GM21723 (cell line): Measurements from ENCODE around the gene RPL34.
"Not testable (repeated sequence)": the region's sequence is repeated elsewhere in the genome, so short reads cannot be mapped to it uniquely, and the experiment has no call there.

Experiments used
- ATAC-seq: cut with Tn5 transposase; IDR thresholded peaks from one replicate; pipeline ENCODE4 v1.9.1; 2021; ENCODE audit warnings: mild to moderate bottlenecking, moderate library complexity; ENCODE audit not compliant: unreplicated experiment

RPL34 gene

DNA sequence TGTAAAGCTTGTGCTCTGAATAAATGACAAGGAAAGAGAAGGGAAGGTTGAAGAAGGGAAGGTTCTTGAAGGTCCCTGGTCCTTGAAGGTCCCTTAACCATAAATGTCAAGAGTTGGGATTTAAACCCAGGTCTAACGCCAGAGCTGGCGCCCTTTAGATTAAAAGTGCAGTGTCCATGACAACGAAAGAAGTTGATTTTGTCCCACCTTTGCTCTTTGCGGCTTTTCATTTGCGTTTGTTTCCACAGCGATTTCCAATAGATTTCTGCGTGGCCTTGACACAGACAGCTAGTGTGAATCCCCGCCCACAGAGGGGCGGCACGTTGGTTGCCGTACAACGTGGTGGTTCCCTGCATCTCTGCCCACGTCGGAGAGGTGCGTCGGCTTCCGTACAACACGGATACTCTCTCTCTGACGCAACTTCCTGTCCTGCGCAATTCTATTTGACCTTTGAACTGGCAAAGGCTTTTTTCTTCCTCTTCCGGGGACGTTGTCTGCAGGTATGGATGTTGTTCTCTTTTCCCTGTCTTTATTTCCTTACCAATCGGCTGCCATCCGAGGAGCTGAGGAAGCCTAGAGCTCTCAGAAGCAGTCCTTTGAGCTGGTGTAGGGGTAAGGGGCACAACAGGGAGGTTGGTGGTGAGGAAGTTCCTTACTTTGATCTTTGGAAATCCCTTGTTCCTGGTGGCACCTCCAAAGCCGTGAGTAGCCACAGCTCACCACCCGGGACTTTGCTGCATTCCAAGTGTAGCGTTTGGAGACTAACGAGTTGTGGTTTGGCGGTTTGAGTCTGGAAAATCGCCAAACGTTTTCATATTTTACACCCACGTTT lies at the start of gene RPL34:
RPL34 (plus strand) TSS at position 476 of the 832 bp plus-strand sequence. CDS start 1,384 bp downstream, outside the sequence.
- peak; percentile 100 for ATAC-seq

DNA sequence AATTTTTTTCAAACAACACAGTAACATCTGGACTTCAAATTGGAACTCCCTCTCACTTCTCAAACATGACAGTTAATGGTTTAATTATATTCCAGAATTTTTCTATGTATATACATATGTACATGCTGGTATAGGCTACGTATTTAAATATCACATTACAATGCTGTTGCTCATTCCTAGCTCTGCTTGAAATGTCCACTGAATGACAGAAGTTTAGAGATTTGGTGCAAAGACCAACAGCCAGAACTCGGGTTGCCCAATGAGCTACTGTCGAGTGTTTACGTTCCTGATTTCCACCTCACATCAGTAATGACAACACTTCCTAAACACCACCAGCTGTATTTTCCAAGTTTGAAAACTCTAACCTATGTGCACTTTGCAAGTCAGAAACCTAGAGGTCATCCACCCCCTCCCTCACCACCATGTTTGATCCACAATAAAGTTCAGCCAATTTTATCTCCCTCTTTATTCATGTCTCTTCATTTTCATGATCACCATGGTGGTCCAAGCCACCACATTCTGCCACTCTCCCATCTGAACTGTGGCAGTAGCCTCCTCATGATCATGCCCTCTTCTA lies 49.3 kb upstream of the RPL34 start:
- no peak for ATAC-seq

DNA sequence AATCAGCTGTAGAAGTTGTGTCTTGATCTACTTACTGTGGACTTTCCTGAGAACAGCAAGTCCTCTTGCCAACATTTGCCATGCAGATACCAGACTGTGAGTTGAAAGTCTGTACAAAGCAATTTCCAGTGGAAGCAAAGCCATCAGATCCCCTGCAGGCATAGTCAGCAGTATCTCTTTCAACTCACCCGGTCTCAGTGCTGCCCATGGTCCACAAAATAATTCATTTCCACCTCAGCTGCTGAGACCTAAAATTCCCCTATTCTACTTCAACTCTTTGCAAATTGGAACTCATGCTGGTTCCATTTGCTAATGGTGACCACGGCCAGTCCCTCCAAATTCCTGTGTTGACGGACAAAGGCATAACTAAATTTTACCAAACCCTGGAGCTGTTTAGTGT lies 46.0 kb upstream of the RPL34 start:
- no peak for ATAC-seq

DNA sequence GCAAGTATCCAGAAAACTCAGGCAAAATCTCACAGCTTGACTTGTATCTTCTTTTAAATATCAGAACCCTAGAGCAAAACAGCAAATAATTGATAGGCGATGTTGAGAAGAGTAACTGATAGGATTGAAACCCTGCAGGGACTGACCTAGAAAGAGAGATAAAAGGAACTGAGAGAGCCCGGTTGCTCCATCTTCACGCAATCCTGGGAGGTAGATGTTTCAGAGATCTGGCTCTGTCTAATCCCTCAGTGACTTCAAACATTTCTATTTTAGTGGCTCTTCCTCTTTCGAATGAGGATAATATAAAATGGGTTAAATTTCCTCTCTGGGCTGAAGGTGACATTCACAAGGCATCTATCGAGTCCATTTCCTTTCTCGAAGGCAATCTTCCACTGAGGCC lies 39.3 kb upstream of the RPL34 start:
- ATAC-seq, result no peak

DNA sequence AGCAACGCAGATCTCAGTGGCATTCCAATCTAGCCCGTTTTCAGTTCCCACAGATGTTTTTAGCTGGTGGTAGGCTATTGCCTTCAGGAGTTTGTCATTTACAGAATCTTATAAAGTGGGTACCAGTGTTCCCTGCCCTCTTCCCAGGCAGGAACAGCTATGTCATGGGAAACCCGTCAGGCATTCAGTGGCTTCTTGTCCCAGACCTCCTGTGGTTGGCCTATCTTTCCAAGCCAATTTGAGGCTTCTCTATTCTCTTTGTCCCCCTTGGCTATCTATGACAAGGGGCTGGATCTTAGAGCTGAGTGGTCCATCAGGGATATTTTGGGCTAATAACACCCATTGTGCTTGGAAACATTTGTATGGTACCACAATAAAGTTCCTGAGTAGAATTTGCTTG lies 33.6 kb upstream of the RPL34 start:
- no peak for ATAC-seq

DNA sequence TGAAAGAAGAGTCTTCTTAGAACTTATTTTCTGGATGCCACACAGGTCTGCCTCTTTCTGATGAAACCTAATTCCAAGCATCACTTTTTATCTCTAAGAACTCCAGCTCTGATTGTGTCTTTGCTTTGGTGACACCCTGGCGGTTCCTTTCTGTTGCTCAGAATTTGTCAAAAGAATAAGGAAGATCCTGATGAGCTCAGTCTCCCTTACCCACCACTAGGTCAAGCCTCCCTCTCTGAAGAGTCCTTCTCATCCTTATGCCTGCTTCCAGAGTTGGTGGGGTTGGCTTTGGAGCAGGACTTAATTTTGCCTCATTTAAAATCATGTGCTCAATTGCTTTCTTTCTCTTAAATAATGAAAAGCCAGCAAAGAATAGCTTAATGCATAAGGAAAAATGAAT lies 31.5 kb upstream of the RPL34 start:
- ATAC-seq, result no peak

DNA sequence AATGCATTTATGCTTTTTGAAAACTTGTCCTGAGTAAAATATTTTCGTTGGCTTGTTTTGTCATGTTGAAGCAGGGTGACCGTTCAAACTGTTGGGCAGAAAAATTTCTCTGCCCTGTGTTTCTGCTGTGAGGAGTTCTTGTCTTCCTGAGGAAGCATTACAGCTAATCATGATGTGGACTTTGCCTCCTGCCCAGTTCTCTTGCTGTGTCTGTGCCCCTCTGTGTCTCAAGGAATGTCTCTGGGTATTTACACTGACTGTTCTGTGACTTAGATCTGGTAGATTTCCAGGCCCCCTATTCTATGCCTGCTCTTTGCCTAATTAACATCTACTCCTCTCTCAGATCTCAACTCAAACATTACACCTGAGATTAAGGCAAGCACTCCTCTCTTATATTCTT lies 30.4 kb upstream of the RPL34 start:
- ATAC-seq, result no peak

DNA sequence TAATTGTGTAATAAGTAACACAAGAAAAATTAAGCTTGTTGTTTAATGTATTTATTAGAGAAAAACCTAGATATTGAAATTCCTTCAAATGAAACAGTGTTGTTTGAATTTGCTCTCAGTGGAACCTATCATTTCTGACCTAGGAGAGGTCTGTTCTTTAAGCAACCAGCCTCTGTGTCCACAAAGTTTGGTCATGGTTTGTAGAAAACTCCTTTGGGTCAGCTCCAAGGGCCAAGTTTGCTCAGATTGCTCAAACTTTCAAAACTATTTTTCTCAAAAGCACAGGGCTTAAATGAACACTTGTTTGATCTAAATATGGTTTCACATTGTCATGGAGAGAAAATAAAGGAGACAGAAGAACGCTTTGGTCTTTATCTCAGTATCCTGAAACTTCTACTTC lies 29.6 kb upstream of the RPL34 start:
- no peak for ATAC-seq

DNA sequence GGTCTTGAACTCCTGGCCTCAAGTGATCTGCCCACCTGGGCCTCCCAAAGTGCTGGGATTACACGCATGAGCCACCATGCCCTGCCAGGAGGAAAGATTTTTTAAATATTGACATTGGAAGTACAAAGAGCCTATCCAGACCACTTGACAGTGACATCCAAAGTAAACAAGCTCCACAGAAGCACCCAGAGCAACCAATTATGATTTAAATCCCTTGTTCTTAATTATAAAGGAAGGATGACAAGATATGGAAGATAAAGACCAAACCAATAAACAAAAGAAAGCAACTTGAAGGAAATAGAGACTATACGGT lies 27.7 kb upstream of the RPL34 start:
- no peak for ATAC-seq

DNA sequence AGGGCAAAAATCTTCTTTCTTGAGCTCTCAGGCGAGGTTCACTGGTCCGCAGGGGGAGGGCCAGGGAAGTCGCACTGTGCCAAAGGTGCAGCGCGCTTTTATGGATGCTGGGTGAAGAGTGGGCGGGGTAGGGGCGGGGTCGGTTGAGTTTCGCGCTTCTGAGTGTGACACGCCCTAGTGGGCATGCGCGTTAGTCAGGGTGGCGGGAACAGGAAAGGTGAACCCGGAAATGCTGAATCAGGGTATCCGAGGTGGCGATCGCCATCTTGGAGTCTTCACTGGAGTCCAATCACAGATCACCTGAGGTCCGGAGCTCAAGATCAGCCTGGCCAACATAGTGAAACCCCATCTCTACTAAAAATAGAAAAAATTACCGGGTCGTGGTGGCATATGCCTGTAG lies 26.1 kb upstream of the RPL34 start:
- ATAC-seq, result not testable (repeated sequence)

DNA sequence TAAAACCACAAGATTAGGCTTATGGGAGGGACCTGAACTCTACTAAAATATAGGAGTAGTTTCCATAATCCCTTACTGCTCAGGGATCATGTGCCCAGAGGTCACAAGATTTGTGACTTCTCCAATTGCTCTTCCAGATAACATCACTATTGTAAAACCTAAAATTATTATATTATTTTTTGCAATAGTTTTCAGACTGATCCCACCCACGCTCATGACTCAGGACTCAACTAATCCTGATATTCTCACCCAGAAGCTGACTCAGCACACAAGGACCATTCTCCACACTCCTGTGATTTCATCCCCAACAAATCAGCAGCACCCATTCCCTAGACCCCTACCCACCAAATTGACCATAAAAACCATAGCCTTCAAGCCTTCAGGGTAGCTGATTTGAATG lies 24.0 kb upstream of the RPL34 start:
- ATAC-seq, result no peak

DNA sequence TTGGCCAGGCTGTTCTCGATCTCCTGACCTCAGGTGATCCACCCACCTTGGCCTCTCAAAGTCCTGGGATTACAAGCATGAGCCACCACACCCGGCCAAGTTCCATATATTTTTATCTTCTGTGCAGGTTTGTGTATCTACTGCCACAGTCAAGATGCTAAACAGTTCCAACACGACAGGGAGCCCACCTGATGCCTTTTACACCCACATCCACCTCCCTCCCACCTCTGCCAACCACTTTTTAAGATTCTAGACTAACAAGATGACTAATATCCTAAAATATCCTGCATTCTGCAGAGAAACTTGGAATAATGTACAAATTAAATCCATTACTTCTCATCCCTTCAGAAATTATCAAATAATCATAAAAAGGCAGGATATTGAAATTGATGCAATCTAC lies 19.3 kb upstream of the RPL34 start:
- no peak for ATAC-seq

DNA sequence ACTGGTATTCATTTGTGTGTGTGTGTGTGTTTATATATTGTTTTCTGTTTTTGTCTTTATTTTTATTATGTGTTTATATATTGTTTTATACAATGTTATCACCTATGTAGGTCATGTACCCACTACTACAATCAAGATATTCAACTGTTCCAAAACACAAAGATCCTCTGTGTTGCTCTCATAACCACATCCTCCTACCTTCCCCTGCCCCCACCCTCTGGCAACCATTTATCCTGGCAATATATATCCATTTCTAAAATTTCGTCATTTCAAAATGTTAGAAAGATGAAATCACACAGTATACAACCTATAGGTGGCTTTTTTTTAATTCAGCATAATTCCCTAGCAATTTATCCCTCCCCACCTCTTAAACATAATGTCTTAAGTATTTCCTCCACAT lies 18.8 kb upstream of the RPL34 start:
- no peak for ATAC-seq

DNA sequence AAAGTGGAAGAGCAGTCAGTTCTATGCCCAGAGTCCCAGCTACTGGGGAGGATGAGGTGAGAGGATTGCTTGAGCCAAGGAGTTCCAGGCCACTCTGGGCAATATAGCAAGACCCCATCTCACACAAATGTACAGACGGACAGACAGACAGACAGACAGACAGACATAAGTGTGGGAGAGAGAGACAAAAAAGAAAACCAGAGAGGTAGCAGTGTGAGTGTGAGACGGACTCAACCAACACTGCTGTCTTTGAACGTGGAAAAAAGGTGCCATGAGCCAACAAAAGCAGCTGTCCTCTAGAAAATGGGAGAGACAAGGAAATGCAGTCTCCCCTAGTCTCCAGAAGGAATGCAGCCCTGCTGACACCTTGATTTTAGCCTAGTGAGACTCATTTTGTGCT lies 18.2 kb upstream of the RPL34 start:
- no peak for ATAC-seq

DNA sequence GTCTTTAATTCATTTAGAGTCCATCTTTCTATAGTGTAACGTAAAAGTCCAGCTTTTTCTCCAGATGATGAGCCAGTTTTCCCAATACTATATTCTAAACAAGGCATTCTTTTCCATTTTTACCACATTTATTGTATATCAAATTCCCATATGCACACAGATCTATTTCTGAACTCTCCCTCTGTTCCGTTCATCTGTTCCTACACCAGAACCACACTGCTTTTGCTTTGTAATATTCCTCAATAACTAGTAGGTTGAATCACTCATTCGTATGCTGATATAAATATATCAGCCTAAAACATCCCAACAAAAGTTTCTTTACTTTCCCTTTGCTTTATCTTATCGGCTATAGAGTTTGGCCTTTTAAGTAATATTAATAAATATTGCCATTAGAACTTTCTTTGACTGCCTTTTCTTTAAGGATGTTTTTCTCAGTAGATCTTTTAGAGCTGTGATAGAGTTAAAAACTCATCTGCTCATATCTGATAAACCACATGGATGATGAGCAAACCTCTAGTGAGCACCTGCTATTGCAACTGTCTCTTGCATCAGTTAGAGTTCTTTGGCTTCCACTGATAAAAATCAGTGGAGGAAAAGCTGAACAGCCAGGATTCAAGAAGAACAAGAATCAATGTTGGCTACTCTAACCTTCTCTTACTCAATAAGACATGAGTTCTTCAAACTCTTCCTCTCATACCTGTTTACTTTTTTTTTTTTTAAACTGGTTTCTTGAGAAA lies 13.1 kb upstream of the RPL34 start:
- no peak for ATAC-seq

DNA sequence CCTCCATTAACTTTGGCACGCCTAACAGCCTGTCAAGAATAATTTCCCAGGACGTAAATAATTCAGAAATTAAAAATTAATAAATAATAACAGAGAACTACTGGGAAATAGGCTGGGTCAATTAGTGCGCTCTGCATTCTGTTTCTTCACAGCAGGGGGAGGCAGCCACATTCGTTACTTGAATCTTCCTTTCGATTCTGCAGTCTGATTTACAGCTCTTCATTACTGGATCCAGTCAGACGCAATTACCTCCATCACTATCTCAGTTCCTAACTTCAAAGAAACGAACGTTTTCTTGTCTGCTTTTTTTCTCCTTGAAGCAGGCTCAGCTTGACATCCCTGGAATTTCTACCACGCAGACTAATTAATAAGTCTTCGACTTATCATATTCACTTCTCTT lies 9.0 kb upstream of the RPL34 start:
- no peak for ATAC-seq

DNA sequence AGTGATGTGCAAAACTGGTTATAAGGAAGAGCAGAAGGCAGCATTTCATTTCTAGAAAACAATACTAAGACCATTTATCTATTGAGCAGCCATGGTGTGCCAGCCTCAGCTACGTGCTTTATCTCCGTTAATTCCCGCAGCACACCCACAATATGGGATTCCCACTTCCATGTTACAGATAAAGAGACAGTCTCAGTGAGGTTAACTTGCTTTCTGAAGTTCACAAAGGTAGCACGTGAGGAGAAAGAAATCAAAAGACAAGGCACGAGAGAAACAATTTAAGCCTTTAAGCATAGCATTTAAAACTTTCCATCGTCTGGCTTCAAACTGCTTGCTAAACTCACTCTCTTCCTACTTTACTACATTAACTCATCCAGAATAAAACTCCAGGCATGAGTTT lies 8.0 kb upstream of the RPL34 start:
- no peak for ATAC-seq

DNA sequence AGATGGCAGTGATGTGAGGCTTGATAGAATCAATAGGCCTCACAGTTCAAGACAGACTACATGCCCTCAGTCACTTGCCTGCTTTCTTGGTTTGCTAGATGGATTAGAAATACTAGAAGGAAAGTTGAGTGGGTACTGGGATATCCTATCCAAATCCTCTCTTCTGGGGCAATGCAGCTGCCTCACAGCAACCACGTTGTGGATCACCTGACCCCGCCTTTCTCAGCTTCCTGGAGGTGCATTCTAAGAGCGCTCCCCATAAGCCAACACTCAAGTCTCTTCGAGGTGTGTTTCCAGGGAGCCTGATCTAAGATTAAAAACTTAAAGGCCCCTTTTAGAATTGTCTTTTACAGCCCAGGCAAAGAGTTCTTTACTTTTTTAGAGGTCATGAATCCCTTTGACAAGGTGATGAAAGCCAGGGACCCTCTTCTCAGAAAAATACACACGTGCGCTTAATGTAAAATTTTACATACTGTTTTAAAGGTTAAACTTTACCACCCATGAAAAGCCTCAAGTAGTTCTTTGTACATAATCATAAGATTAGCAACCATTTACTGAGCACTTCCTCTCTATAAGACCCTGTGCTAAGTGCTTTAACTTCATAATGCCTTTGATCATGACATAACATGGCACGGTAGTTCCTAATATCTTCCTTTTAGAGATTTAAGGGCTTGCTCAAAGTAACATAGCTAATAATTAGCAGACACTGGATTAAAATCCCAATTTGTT lies 840 bp upstream of the RPL34 start:
- peak; percentile 14 for ATAC-seq

DNA sequence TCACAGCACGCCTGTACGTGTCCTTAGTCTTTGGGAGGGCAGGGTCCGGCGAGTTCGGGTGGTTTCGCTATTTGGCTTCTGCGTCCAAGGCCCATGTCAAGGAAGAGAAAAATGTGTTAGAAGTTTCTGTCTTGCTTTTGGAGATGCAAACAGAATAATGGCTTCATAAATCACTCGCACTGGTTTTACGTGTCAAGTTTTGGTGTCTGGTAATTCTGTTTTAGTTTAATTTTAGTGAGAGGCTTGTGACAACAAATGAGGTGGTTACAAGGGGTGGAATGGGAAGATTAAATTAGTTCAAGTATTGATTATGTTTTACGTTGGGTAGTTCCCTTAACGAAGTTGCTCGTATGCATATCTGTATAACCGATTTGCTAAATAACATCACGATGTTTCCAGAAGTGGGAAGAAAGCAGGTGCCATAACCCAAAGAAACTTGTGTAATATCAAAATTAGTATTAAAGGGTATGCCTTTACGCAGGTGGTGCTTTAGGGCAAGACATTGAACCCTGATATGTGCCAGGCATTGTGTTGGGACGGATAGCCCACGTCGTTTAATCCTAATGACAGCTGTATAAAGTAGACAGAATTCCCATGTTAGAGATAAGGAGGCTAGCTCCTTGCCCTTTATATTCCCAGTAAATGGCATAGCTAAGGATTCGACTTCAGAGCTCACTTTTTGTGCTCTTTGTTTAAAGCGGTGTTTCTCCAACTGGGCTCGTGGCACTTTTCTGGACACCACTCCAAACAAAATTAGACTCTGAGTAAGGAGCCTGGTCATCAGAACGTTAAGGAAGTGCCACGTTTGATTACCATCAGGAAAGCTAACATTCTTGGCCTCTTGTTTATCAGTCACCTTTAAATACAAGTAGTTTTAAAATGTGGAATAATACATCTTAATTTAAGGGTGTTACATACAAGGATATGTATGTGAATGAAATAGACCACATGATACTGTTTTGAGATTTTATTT lies 843 bp downstream of the RPL34 start:
- ATAC-seq, result peak; percentile 7

DNA sequence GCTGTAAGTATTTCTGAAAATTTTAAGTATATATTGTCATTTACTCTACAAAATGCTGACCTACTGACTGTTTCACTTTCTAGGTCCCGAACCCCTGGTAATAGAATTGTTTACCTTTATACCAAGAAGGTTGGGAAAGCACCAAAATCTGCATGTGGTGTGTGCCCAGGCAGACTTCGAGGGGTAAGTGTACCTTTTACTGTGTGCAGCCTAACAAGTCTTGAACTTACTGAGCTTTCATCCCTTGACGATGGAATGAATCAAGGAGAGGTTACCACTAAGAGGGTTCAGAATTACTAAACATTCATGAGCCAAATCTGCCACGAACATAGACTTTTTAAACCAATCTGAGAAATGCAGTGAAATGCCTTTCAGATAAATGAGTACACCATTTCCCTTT lies 1.6 kb downstream of the RPL34 start:
- ATAC-seq, result no peak
